Globus pallidus (tissue), 1 donor: Measurements from ENCODE around the gene ROCK2.

ENCODE experiments used
- DNase-seq: peaks from one replicate; pipeline ENCODE4 v3.0.0-alpha.2; 2015; ENCODE audit warnings: low spot score

Gene ROCK2

GRCh38 chr2:11309706-11310105, 34.7 kb downstream of the ROCK2 start:
- DNase-seq, result no peak

GRCh38 chr2:11307764-11308415, 36.5 kb downstream of the ROCK2 start:
- no peak for DNase-seq

GRCh38 chr2:11305958-11306357, 38.5 kb downstream of the ROCK2 start:
- no peak for DNase-seq

GRCh38 chr2:11305338-11305737, 39.1 kb downstream of the ROCK2 start:
- DNase-seq, result no peak

GRCh38 chr2:11304476-11304875, 40.0 kb downstream of the ROCK2 start:
- no peak for DNase-seq

GRCh38 chr2:11303290-11304013, 41.0 kb downstream of the ROCK2 start:
- no peak for DNase-seq

- no peak for DNase-seq
Observed at GRCh38 chr2:11299439-11299838, 45.0 kb downstream of the ROCK2 start.

GRCh38 chr2:11298592-11298991, 45.8 kb downstream of the ROCK2 start:
- no peak for DNase-seq

- no peak for DNase-seq
Observed at GRCh38 chr2:11296401-11296800, 48.0 kb downstream of the ROCK2 start.

- DNase-seq, result no peak
Observed at GRCh38 chr2:11292464-11293255, 51.8 kb downstream of the ROCK2 start.

GRCh38 chr2:11290713-11291112, 53.7 kb downstream of the ROCK2 start:
- no peak for DNase-seq

- DNase-seq, result no peak
Observed at GRCh38 chr2:11290211-11290610, 54.2 kb downstream of the ROCK2 start.

- no peak for DNase-seq
Observed at GRCh38 chr2:11288431-11288830, 56.0 kb downstream of the ROCK2 start.

- no peak for DNase-seq
Observed at GRCh38 chr2:11286749-11287148, 57.7 kb downstream of the ROCK2 start.

- peak; percentile 25 for DNase-seq
Observed at GRCh38 chr2:11286323-11286722, 58.1 kb downstream of the ROCK2 start.

GRCh38 chr2:11285499-11285898, 58.9 kb downstream of the ROCK2 start:
- no peak for DNase-seq

- DNase-seq, result no peak
Observed at GRCh38 chr2:11281186-11281585, 63.2 kb downstream of the ROCK2 start.

GRCh38 chr2:11280713-11281112, 63.7 kb downstream of the ROCK2 start:
- DNase-seq, result no peak

GRCh38 chr2:11279398-11279797, 65.0 kb downstream of the ROCK2 start:
- no peak for DNase-seq

- DNase-seq, result no peak
Observed at GRCh38 chr2:11278219-11278618, 66.2 kb downstream of the ROCK2 start.

GRCh38 chr2:11275910-11276309, 68.5 kb downstream of the ROCK2 start:
- no peak for DNase-seq

- DNase-seq, result no peak
Observed at GRCh38 chr2:11270891-11271290, 73.5 kb downstream of the ROCK2 start.

GRCh38 chr2:11267931-11268330, 76.5 kb downstream of the ROCK2 start:
- no peak for DNase-seq
